ENCODE data around the gene SNPH.
"Not testable (repeated sequence)": the region's sequence is repeated elsewhere in the genome, so short reads cannot be mapped to it uniquely, and the experiment has no call there.

Gene SNPH

GRCh38 chr20:1232286-1233111 lies 33.6 kb upstream of the SNPH start:
- TF ChIP-seq ZFX (IDR thresholded peaks at IDR 0.05; ENCODE audit: borderline replicate concordance): no peak
- TF ChIP-seq, protein P1, sequence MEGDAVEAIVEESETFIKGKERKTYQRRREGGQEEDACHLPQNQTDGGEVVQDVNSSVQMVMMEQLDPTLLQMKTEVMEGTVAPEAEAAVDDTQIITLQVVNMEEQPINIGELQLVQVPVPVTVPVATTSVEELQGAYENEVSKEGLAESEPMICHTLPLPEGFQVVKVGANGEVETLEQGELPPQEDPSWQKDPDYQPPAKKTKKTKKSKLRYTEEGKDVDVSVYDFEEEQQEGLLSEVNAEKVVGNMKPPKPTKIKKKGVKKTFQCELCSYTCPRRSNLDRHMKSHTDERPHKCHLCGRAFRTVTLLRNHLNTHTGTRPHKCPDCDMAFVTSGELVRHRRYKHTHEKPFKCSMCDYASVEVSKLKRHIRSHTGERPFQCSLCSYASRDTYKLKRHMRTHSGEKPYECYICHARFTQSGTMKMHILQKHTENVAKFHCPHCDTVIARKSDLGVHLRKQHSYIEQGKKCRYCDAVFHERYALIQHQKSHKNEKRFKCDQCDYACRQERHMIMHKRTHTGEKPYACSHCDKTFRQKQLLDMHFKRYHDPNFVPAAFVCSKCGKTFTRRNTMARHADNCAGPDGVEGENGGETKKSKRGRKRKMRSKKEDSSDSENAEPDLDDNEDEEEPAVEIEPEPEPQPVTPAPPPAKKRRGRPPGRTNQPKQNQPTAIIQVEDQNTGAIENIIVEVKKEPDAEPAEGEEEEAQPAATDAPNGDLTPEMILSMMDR (IDR thresholded peaks at IDR 0.05): no peak

DNA sequence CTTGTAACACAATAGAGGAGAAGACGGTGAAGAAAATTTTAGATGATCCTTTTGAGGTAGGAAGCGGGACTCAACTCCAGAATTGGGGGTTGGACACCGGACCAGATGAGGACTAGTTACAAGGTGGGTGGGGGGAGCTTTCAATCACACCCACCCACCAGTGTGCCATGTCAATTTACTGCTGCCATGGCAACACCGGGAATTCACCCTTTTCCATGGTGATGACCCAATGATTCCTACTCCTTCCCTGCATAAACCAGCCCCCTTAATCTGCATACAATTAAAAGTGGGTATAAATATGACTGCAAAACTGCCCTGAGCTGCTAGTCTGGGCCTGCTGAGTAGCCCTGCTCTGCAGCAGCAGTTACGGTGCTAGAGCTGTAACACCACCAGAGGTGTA lies 25.5 kb upstream of the SNPH start:
- no peak overlapping the region for H3K27ac ChIP-seq
- TF ChIP-seq, protein P1 (IDR thresholded peaks at IDR 0.05): no peak
- TF ChIP-seq ZFX (IDR thresholded peaks at IDR 0.05; ENCODE audit: borderline replicate concordance): no peak

More at GRCh38 chr20:1232286-1233111, 33.6 kb upstream of the SNPH start:
- H3K27ac ChIP-seq: no peak overlapping the region

GRCh38 chr20:1241456-1241855 lies 24.6 kb upstream of the SNPH start:
- TF ChIP-seq, protein P1 (IDR thresholded peaks at IDR 0.05): no peak
- no peak for TF ChIP-seq ZFX (IDR thresholded peaks at IDR 0.05; ENCODE audit: borderline replicate concordance)
- H3K27ac ChIP-seq: no peak overlapping the region

DNA sequence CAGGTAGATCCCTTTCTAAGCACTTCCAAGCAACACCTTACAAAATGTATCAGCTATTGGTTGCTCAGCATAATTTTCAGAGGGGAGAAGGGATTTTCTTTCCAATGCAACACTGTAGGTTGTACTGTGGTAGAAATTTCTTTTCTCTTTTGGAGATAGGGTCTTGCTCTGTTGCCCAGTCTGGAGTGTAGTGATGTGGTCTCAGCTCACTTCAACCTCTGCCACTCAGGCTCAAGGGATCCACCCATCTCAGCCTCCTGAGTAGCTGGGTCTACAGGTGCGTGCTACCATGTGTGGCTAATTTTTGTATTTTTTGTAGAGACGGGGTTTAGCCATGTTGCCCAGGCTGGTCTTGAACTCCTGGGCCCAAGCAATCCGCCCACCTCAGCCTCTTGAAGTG lies 24.0 kb upstream of the SNPH start:
- no peak overlapping the region for H3K27ac ChIP-seq
- no peak for TF ChIP-seq ZFX (IDR thresholded peaks at IDR 0.05; ENCODE audit: borderline replicate concordance)
- TF ChIP-seq, protein P1 (IDR thresholded peaks at IDR 0.05): no peak

- TF ChIP-seq ZFX (IDR thresholded peaks at IDR 0.05; ENCODE audit: borderline replicate concordance): no peak
- TF ChIP-seq, protein P1 (IDR thresholded peaks at IDR 0.05): no peak
- no peak overlapping the region for H3K27ac ChIP-seq
These were observed 23.6 kb upstream of the SNPH start for GRCh38 chr20:1242530-1242929.

GRCh38 chr20:1245578-1245977 lies 20.5 kb upstream of the SNPH start:
- H3K27ac ChIP-seq: no peak overlapping the region
- TF ChIP-seq ZFX (IDR thresholded peaks at IDR 0.05; ENCODE audit: borderline replicate concordance): no peak
- TF ChIP-seq, protein P1 (IDR thresholded peaks at IDR 0.05): no peak

DNA sequence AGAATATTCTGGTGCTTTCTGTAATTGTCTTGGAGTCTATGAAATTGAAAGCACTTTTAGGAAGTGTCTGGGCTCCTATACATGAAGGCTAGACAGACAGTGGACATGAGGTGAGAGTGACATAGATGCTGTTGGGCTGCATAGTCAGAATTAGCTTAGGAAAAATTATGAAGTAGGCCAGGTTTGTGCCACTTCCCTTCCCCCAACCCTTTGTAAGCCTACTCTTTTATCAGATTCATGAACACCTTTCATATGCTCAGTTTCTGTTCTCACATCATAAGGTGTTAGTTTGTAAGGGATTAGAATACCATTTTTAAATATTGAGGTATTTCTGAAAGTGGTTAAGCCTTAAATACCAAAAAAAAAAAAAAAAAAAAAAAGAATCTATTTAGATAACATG lies 18.4 kb upstream of the SNPH start:
- H3K27ac ChIP-seq: no peak overlapping the region
- TF ChIP-seq ZFX (IDR thresholded peaks at IDR 0.05; ENCODE audit: borderline replicate concordance): no peak
- TF ChIP-seq, protein P1 (IDR thresholded peaks at IDR 0.05): no peak

DNA sequence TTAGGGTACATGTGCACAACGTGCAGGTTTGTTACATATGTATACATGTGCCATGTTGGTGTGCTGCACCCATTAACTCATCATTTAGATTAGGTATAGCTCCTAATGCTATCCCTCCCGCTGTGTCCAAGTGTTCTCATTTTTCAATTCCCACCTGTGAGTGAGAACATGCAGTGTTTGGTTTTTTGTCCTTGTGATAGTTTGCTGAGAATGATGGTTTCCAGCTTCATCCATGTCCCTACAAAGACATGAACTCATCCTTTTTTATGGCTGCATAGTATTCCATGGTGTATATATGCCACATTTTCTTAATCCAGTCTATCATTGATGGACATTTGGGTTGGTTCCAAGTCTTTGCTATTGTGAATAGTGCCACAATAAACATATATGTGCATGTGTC lies 15.8 kb upstream of the SNPH start:
- H3K27ac ChIP-seq: not testable (repeated sequence)
